HG03520 (cell line): ENCODE measurements around the gene KRABD2.
A peak's percentile ranks its signal among the peaks of the same experiment; 100 is the strongest.
"Not testable (repeated sequence)": the region's sequence is repeated elsewhere in the genome, so short reads cannot be mapped to it uniquely, and the experiment has no call there.

Experiments
- ATAC-seq: cut with Tn5 transposase; IDR thresholded peaks from one replicate; pipeline ENCODE4 v1.9.1; 2021; ENCODE audit warnings: mild to moderate bottlenecking, moderate library complexity; ENCODE audit not compliant: unreplicated experiment

Gene KRABD2

DNA sequence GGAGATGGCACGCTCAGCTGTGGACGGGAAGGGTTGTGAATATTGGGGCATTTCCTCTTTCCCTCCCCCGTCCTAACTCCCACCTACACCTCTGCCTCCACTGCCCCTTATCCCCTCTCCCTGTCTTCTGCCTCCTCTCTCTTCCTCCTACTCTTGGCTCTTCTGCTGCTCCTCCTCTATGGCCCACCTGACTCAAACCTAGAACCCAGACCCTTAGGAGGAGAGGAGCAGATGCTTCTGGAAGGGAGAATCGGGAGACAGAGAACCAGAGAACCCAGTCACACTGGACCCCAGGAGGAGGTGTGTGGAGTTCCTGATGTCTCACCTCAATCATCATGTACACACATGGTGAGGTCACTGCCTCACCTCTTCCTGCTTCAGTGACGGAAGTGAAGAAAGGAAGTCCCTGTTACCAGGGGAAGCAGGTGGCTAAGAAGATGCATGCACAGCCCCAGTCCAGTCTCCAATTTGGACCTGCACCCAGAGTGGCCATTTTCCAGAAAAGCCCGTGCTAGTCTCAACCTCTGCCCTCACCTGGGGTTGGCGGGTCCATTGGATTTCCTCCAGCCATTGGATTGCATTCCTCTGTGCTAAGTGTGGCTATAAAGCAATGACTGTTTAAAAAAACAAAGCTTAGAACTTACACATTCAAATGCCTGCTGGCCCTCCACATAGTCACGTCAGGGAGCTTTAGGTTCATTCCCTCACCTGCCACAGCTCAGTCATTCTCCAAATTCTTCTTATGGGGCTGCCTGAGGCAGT lies 17.1 kb upstream of the KRABD2 start:
- no peak for ATAC-seq

GRCh38 chr17:8392674-8393469 lies 16.4 kb upstream of the KRABD2 start:
- no peak for ATAC-seq

DNA sequence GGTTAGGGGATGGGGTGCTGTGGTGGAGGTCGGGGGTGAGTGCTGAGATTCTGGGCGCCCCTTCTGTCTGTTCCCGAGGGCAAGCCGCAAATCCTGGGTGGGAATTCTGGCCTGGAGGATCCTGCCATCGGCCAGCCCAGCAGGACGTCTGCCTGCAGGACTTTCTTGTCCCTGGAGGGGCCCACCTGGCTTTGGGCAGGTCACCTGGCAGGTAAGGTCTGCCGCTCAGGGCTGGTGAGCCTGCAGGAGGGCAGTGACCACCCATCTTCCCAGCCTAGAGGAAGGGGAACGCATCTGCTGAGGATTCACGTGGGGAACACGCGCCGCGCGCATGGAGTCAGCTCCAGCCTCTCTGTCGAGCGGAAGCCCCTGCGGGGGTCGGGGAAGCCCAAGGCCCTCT lies 15.8 kb upstream of the KRABD2 start:
- ATAC-seq = no peak

DNA sequence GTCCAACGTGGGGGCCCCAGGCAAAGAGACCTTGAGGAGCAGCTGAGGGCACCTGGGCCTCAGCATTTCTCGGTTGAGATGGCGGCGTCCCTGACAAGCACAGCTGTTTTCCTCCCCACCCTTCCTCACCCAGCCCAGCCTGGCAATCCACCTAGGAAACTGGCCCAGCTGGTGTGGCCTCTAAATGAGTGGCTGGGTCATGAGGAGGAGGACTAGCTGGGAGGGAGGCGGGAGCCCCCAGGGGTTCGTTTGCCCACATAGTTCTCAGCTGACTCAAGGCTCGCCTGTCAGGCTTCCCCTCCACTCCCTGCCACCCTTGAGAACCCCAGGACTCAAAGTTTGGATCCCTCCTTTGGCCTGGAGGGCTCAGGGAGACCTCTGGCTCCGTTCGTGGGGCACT lies 15.2 kb upstream of the KRABD2 start:
- no peak for ATAC-seq

DNA sequence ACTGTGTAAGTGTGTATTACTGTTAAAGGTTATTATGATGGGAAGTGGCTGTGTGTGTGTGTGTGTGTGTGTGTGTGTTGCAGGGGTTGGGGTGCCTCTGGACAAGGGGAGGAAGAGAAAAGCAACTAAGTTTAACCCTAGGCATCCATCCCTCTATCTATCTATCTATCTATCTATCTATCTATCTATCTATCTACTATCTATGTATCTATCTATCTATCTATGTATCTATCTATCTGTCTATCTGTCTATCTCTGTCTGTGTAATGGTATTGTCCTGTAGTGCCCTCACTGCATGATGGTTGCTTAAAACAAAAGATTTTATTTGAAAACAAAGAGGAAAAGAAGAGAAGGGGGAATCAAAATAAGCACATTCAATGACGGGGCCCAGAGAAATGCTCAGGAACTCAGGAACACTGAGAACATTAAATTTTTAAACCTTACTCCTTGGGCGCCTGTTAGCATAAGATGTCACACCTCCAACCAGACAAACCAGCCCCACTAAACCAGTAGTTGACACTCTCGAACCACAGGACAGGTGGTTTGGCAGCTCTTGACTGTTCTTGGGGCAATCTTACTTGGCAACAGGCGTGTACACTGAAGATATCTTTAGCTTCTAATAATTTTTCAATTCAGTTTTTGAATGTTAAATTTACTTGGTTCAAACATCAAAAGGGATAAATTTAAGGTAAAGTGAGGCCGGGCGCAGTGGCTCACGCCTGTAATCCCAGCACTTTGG lies 11.6 kb upstream of the KRABD2 start:
- no peak for ATAC-seq

DNA sequence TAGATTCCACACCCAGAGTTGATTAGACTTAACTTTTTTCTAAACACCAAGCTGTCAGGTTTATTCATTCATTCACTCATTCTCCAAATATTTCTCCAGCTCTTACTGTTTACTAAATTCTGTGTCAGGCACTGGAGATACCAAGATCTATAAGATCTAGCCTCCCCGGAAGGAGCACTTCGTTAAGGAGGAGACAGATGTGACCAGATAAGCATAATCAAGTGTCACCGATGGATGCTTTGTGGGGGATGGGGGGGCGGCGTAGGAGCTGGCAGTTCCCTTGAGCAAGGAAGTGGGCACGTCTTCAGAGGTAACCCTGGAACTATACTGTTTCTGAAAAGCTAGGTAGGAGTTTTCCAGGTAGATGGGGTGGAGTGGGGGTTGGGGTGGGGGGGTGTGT lies 10.3 kb upstream of the KRABD2 start:
- ATAC-seq = no peak

DNA sequence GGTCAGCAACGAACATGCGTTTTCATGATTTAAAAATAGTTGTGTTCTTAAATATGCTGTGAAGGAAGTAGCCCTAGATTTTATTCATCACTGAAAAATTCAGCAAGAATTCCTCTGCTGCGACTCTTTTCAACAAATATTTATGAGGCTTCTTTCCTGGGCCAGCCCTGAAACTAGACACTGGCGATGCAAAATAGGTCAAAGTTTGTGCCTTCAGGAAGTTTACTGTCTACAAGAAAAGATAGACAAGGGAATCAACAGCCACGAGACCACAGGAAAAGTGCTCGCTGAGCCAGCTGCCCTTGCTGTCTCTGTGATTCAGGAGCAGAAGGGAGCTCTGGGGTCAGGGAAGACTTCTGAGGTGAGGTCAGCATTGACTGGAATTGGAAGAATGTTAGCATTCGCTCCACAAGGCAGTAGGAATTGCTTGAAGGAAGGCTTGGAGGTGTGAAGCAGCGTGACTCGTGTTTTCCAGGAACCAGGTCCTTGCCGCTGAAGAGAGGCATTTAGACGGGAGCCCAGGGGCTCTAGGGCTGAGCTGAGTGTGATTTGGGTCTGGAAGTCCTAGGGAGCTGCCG lies 8.4 kb upstream of the KRABD2 start:
- ATAC-seq = no peak

DNA sequence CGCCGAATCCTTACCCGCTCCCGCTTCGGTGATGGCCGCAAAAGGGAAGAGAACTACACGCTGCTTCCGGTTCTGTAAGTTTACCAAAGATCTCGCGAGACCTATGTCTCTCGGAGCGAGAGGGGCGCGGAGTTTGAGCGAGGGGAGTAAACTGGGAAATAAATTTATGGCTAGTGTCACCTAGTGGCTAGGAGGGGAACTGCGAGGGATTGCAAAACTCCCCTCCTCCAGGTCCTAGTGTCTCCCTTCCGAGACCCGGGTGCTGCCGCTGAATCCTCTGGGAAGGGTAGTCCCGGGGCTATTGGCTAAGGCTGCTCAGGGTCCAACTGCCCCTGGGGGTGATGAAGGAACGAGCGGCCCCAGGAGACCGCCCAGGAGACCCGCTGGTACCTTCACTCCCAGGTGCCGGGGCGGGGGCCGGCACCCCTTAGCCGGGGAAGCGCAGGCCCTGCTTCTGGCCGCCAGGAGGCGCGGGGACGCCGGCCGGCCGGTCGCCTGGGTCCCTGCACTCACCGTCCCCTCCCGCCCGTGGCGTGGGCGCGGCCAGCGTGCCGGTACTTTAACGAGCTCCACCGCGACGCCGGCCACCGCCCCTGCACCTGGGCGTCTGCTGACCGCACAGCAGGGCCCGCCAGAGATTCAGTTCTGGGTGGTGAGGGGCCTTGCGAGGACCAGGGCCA lies 6.8 kb upstream of the KRABD2 start, which contains the start of gene RPL26:
Gene RPL26 (minus strand): TSS at position 51 of the 680 bp plus-strand sequence. CDS start 883 bp downstream, outside the sequence.
- peak; percentile 80 for ATAC-seq

- ATAC-seq = no peak
Observed at GRCh38 chr17:8382880-8383142, 6.3 kb upstream of the KRABD2 start.

DNA sequence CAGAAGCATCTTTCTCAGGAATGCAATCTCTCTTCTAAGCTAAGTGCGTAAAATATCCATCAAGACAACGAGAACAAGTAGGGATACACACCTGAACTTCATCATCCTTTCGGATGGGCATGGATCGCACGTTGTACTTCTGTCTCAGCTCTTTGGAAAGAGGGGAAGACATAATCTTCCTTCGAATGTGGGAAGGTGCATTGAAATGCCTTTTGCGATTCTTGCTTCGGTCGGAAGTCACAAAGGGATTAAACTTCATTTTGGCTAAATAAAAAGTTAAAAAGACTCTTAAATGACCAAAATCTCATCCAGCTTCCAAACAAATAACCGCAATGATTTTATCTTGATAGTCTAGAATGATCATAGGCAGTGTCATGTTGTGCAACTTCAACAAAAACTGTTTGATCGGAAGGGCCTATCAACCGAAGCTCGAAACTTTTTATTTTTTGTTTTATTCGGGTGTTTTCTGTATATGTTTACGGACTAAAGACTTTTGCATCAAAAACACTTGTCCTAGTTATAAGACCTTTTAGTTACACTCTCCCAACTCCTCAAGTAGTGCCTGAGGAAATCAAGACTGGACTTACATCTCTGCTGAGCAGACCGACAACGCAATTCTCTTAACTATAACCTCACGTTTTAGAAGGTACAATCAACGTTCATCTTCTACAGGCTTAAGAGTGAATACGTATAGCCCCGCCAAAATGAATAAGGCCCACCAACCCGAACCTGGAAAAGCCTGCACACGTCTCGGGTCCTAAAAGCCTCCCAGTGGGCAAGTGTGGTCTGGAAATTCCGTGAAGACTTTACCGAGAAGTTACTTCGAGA lies 5.8 kb upstream of the KRABD2 start:
- no peak for ATAC-seq

DNA sequence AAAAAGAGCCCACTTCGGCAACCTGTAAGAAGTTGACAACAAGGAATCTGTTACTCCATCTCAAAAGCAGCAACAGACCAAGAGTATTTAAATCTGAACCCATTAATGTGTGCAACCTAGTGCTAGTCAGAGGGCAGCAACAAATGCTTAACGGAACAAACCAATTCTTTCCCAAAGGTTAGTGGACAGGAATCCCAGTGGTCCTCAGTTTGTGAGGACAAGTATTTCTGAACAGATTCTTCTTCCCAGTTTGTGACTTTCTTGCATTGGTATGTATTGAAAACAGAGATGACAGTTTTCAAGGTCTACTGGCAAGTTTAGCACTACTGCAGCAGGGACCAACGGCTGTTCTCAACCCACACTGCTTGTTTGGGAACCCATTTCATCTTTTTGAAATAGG lies 3.5 kb upstream of the KRABD2 start:
- ATAC-seq = no peak

DNA sequence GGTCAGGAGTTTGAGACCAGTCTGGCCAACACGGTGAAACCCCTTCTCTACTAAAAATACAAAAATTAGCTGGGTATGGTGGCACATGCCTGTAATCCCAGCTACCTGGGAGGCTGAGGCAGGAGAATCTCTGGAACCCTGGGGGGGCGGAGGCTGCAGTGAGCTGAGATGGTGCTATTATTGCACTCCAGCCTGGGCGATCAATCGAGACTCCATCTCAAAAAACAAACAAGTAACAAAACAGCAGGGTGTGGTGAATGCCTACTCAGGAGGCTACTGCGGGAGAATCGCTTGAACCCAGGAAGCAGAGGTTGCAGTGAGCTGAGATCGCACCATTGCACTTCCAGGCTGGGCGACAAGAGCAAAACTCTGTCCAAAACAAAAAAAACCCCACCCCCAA lies 1.6 kb upstream of the KRABD2 start:
- ATAC-seq = not testable (repeated sequence)

DNA sequence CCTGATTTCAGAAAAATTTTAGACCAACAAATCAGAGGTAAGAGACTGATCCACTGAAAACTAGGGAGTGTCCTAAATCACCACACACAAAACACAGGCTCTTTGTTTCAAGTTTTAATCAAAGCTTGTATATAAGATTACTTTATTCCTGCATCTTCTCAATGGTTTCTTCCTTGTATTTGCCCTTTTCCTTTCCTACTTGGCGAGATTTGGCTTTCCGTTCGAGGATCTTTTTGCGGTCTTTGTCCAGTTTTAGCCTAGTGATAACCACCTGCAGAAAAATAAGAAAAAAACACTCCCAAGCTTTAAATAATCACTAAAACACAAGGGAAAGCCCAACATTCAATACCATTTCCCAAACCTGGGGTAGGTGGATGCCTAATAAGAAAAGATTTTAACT lies 918 bp upstream of the KRABD2 start:
- no peak for ATAC-seq

GRCh38 chr17:8375738-8376259 lies 705 bp downstream of the KRABD2 start:
- ATAC-seq = no peak

DNA sequence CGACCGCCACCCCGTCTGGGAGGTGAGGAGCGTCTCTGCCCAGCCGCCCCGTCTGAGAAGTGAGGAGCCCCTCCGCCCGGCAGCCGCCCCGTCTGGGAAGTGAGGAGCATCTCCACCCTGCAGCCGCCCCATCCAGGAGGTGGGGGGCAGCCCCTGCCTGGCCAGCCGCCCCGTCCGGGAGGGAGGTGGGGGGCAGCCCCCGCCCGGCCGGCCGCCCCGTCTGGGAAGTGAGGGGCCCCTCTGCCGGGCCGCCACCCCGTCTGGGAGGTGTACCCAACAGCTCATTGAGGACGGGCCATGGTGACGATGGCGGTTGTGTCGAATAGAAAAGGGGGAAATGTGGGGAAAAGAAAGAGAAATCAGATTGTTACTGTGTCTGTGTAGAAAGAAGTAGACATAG lies 2.6 kb downstream of the KRABD2 start:
- not testable (repeated sequence) for ATAC-seq

GRCh38 chr17:8372422-8372821 lies 4.1 kb downstream of the KRABD2 start:
- no peak for ATAC-seq

DNA sequence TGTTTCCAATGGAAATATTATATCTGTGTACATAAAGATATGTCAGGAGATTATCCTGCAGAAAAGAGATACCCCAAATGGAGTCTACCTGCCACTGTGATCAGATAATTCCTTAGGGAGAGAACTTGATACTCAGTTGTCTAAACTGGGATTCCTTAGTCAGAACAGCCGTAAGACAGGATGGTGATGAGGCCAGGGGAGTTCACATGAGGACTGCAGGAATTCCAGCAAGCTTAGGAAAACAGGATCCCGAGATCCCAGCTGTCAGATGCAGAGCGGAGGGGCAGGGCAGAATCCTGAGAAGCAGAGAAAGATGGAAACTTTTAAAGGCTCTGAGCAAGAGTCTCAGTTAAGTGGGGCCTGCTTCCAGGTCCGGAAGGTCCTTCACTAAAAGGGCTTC lies 4.7 kb downstream of the KRABD2 start:
- ATAC-seq = no peak

DNA sequence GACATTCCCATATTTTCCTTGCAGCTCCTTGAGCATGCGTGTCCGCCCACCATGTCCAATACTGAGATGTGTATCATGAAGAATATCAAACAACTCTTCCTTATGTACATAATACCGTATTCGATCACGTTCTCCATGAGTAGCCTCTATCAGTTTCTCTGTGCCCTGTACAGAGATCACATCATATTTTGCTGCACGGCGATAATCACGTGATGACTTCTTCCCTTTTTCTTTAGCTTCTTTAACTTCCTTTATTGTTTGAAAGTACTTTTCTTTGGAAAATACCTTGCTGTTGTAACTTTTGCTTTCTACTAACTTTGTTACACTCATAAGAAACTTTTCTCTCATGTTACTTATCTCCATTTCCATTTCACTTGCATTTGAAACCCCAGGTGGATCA lies 6.6 kb downstream of the KRABD2 start:
- ATAC-seq = no peak

GRCh38 chr17:8368193-8368592 lies 8.3 kb downstream of the KRABD2 start:
- no peak for ATAC-seq

GRCh38 chr17:8366231-8366630 lies 10.3 kb downstream of the KRABD2 start:
- ATAC-seq = no peak
